H9 (cell line): ENCODE data around the gene EML4. TPM values are rescaled to one million over a fixed set of nuclear protein-coding genes. Genes with fewer than 3 reads are reported as not detected.

ENCODE experiments used
- DNase-seq: peaks from one replicate; pipeline ENCODE4 v3.0.0-alpha.2; 2017
- H2AFZ ChIP-seq: one replicate; pipeline ENCODE4 v1.6.1; 2013; ENCODE audit warnings: mild to moderate bottlenecking, low read length, control low read depth, moderate library complexity
- H2AK5ac ChIP-seq: 2 replicates; pipeline ENCODE4 v1.6.1; 2013; ENCODE audit warnings: low read length, control low read depth, mixed read lengths; ENCODE audit not compliant: insufficient read length
- H2BK120ac ChIP-seq: one replicate; pipeline ENCODE4 v1.6.1; 2013; ENCODE audit warnings: low read depth, mild to moderate bottlenecking, low read length, control low read depth, inconsistent platforms; ENCODE audit not compliant: poor library complexity, severe bottlenecking
- H2BK12ac ChIP-seq: 2 replicates; pipeline ENCODE4 v1.6.1; 2013; ENCODE audit warnings: low read length, control low read depth, mixed read lengths, low read depth; ENCODE audit not compliant: insufficient read length
- H2BK15ac ChIP-seq: 2 replicates; pipeline ENCODE4 v1.6.1; 2013; ENCODE audit warnings: low read depth, low read length, control low read depth
- H2BK20ac ChIP-seq: one replicate; pipeline ENCODE4 v1.6.1; 2013; ENCODE audit warnings: low read depth, mild to moderate bottlenecking, low read length, control low read depth, inconsistent platforms; ENCODE audit not compliant: poor library complexity, severe bottlenecking
- H2BK5ac ChIP-seq: 2 replicates; pipeline ENCODE4 v1.6.1; 2013; ENCODE audit warnings: low read length, control low read depth, mixed read lengths; ENCODE audit not compliant: insufficient read length
- H3K14ac ChIP-seq: 2 replicates; pipeline ENCODE4 v1.6.1; 2013; ENCODE audit warnings: low read length, control low read depth; ENCODE audit not compliant: insufficient read depth
- H3K18ac ChIP-seq: 2 replicates; pipeline ENCODE4 v1.6.1; 2013; ENCODE audit warnings: low read depth, mild to moderate bottlenecking, mixed read lengths, low read length, control low read depth; ENCODE audit not compliant: insufficient read length
- H3K23ac ChIP-seq: 2 replicates; pipeline ENCODE4 v1.6.1; 2013; ENCODE audit warnings: low read length, control low read depth, mixed read lengths, low read depth; ENCODE audit not compliant: insufficient read length
- H3K23me2 ChIP-seq: 2 replicates; pipeline ENCODE4 v1.6.1; 2013; ENCODE audit warnings: low read depth, mild to moderate bottlenecking, mixed read lengths, low read length, control low read depth; ENCODE audit not compliant: insufficient read length, poor library complexity, severe bottlenecking
- H3K27ac ChIP-seq: 2 replicates; pipeline ENCODE4 v1.5.1; 2013; ENCODE audit warnings: low read length, control low read depth, mixed read lengths, low read depth; ENCODE audit not compliant: insufficient read length
- H3K27me3 ChIP-seq: 2 replicates; pipeline ENCODE4 v1.6.1; 2013; ENCODE audit warnings: low read length, control low read depth, inconsistent platforms; ENCODE audit not compliant: insufficient read depth
- H3K4ac ChIP-seq: 2 replicates; pipeline ENCODE4 v1.6.1; 2013; ENCODE audit warnings: low read depth, mild to moderate bottlenecking, control low read depth, inconsistent platforms, low read length, moderate library complexity
- H3K4me1 ChIP-seq: 2 replicates; pipeline ENCODE4 v1.6.1; 2013; ENCODE audit warnings: low read length, control low read depth, inconsistent platforms; ENCODE audit not compliant: insufficient read depth
- H3K4me2 ChIP-seq: 2 replicates; pipeline ENCODE4 v1.6.1; 2013; ENCODE audit warnings: low read length, control low read depth, mixed read lengths; ENCODE audit not compliant: insufficient read length, insufficient read depth
- H3K56ac ChIP-seq: 2 replicates; pipeline ENCODE4 v1.6.1; 2013; ENCODE audit warnings: low read depth, mild to moderate bottlenecking, mixed read lengths, low read length, control low read depth; ENCODE audit not compliant: insufficient read length
- H3K79me1 ChIP-seq: 2 replicates; pipeline ENCODE4 v1.6.1; 2013; ENCODE audit warnings: low read depth, mild to moderate bottlenecking, moderate library complexity, low read length, control low read depth, inconsistent platforms; ENCODE audit not compliant: insufficient read depth, poor library complexity, severe bottlenecking
- H3K79me2 ChIP-seq: 2 replicates; pipeline ENCODE4 v1.6.1; 2013; ENCODE audit warnings: low read length, control low read depth, inconsistent platforms; ENCODE audit not compliant: insufficient read depth
- H3K9ac ChIP-seq: 2 replicates; pipeline ENCODE4 v1.6.1; 2013; ENCODE audit warnings: low read length, control low read depth, mixed read lengths; ENCODE audit not compliant: insufficient read length; ENCODE audit errors: extremely low read depth
- H3K9me3 ChIP-seq: one replicate; pipeline ENCODE4 v1.6.1; 2013; ENCODE audit warnings: low read depth, low read length, inconsistent platforms; ENCODE audit not compliant: control insufficient read depth
- H3T11ph ChIP-seq: one replicate; pipeline ENCODE4 v1.6.1; 2013; ENCODE audit warnings: mild to moderate bottlenecking, low read length, control low read depth, inconsistent platforms
- H4K20me1 ChIP-seq: one replicate; pipeline ENCODE4 v1.6.1; 2013; ENCODE audit not compliant: control insufficient read depth, insufficient read length, insufficient read depth
- H4K5ac ChIP-seq: 2 replicates; pipeline ENCODE4 v1.6.1; 2013; ENCODE audit warnings: low read depth, mild to moderate bottlenecking, mixed read lengths, low read length, control low read depth; ENCODE audit not compliant: insufficient read length
- H4K8ac ChIP-seq: replicated peaks from 2 replicates; pipeline ENCODE4 v1.6.1; 2013; ENCODE audit warnings: low read length, control low read depth, mixed read lengths, low read depth; ENCODE audit not compliant: insufficient read length
- H4K91ac ChIP-seq: 2 replicates; pipeline ENCODE4 v1.6.1; 2013; ENCODE audit warnings: low read depth, mild to moderate bottlenecking, moderate library complexity, mixed read lengths, low read length, control low read depth; ENCODE audit not compliant: insufficient read length
- H3K27ac Mint-ChIP-seq, 3 experiments: 2 replicates in 2 of 3; 3 replicates in 1 of 3; pipeline ENCODE4 v1.8.0; 2020 to 2021; ENCODE audit warnings: mixed read lengths in 3 of 3, mild to moderate bottlenecking in 1 of 3, moderate library complexity in 1 of 3
- H3K27me3 Mint-ChIP-seq: 2 replicates; pipeline ENCODE4 v1.8.0; 2021; ENCODE audit warnings: low read depth, mild to moderate bottlenecking, moderate library complexity, mixed read lengths
- H3K36me3 Mint-ChIP-seq, 3 experiments: 2 replicates in 2 of 3; 3 replicates in 1 of 3; pipeline ENCODE4 v1.8.0; 2020 to 2021; ENCODE audit warnings: low read depth in 3 of 3, mixed read lengths in 3 of 3; ENCODE audit not compliant: insufficient read depth in 1 of 3
- H3K4me1 Mint-ChIP-seq, 2 experiments: 2 replicates each; pipeline ENCODE4 v1.8.0; 2020; ENCODE audit warnings: mixed read lengths in 2 of 2
- H3K4me3 Mint-ChIP-seq, 2 experiments: 2 replicates in 1 of 2; 3 replicates in 1 of 2; pipeline ENCODE4 v1.8.0; 2020 to 2021; ENCODE audit warnings: mild to moderate bottlenecking in 2 of 2, mixed read lengths in 2 of 2, moderate library complexity in 1 of 2
- H3K9me3 Mint-ChIP-seq, 2 experiments: 2 replicates in 1 of 2; 3 replicates in 1 of 2; pipeline ENCODE4 v1.8.0; 2020; ENCODE audit warnings: mild to moderate bottlenecking in 2 of 2, mixed read lengths in 2 of 2, moderate library complexity in 1 of 2
- CTCF ChIP-seq: fragments of 200-600 bp; sonication (generic); conservative IDR thresholded peaks from 3 replicates; pipeline ENCODE4 v1.8.0; 2021; ENCODE audit warnings: antibody characterized with exemption, mild to moderate bottlenecking
- WGBS: extraction: QIAGEN DNeasy Blood & Tissue Kit; methylation state at CpG from one replicate; pipeline ENCODE4 v1.1.7; 2013; ENCODE audit warnings: missing lambda C conversion rate, low lambda C conversion rate, mixed read lengths; ENCODE audit not compliant: insufficient read length; ENCODE audit errors: extremely low coverage; 5-methylcytosine and 5-hydroxymethylcytosine counted together
- total RNA-seq: library from RNA; stranded (reverse); gene quantifications from 2 replicates; pipeline ENCODE4 v1.2.1, GENCODE V29; 2021

EML4 gene
- total RNA-seq, 1 experiment from 2014 or later, result 68.6 TPM

DNA sequence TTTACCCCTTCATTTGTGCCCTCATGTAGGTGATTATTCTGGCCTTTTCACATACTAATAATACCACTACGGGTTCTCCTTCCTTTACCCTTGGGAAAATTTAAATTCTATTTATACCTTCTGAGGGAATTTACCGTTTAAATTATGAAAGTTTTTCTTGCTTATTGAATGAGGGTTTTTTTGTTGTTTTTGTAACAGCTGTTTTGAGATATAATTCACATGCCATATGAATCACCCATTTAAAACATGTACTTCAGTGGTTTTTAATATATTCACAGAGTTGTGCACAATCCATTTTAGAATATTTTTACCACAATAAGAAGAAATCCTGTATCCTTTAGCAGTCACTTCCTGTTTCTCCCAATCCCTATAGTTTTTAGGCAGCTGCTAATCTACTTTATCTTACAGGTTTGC is 54.7 kb downstream of the EML4 start:
- Histone ChIP-seq H4K20me1 (no peaks in the 10 kb centered on the region), H3K4me1 (no peaks in the 10 kb centered on the region), H3K9ac (no peak overlapping the region), H3K27ac (no peak overlapping the region), H3K18ac (no peak overlapping the region), H2BK12ac (no peak overlapping the region), H3K79me2 (peaks cover 5% of the 10 kb centered on the region; the same call in 1 of the 2 replicates), H3K23me2 (no peaks in the 10 kb centered on the region), H2BK15ac (no peak overlapping the region), H2AK5ac (no peak overlapping the region), H3K23ac (no peak overlapping the region), H2BK5ac (no peak overlapping the region), H2BK20ac (no peak overlapping the region), H3K56ac (no peak overlapping the region), H3K4ac (no peak overlapping the region), H3K4me2 (no peak overlapping the region), H2BK120ac (no peak overlapping the region), H3K14ac (no peak overlapping the region), H3K79me1 (peaks cover 4% of the 10 kb centered on the region), H4K91ac (no peak overlapping the region), H3K9me3 (no peaks in the 10 kb centered on the region), H3T11ph (no peak overlapping the region), H3K27me3 (no peaks in the 10 kb centered on the region), H2AFZ (no peak overlapping the region), H4K8ac (no peak overlapping the region), H4K5ac (no peak overlapping the region)
- no peak overlapping the region for H3K27ac Mint-ChIP-seq
- H3K36me3 Mint-ChIP-seq, result peaks cover 0 to 5% (median 0%) of the 10 kb centered on the region in 3 experiments; a peak in 2 of 7 replicates
- no peaks in the 10 kb centered on the region for H3K9me3 Mint-ChIP-seq
- H3K4me3 Mint-ChIP-seq, result no peak overlapping the region
- DNase-seq, result no peak
- peaks cover 0 to 4% of the 10 kb centered on the region in 2 experiments; a peak in 1 of 4 replicates for H3K4me1 Mint-ChIP-seq
- TF ChIP-seq CTCF, result no peak
- no peaks in the 10 kb centered on the region for H3K27me3 Mint-ChIP-seq
- no CpG with 5 or more reads among the region's 2 CpGs for WGBS
